HepG2 (cell line): ENCODE measurements around the gene MSI2. TPM values are rescaled to one million over a fixed set of nuclear protein-coding genes. Genes with fewer than 3 reads are reported as not detected.

ENCODE experiments used
- EZH2 ChIP-seq: conservative IDR thresholded peaks from 2 replicates; pipeline ENCODE4 v1.6.1; 2012; ENCODE audit warnings: mild to moderate bottlenecking, low read depth, low read length, moderate library complexity
- LCORL ChIP-seq, 2 experiments: fragments of 450-650 bp in 1 of 2; sonication (generic) in 1 of 2; formaldehyde crosslinking in 1 of 2; IDR thresholded peaks; 2 replicates each; pipeline versions ENCODE4 v1.5.0 to v1.6.1; 2017 to 2020; ENCODE audit warnings: antibody characterized with exemption in 1 of 2, missing genetic modification reagents in 1 of 2
- MNT ChIP-seq: fragments of 450-650 bp; IDR thresholded peaks from 2 replicates; pipeline ENCODE4 v1.6.1; 2016
- NFYC ChIP-seq: IDR thresholded peaks from 2 replicates; pipeline ENCODE4 v1.6.1; 2016; ENCODE audit warnings: missing genetic modification reagents, missing compliant biosample characterization
- PHB2 ChIP-seq: fragments of 450-650 bp; IDR thresholded peaks from 2 replicates; pipeline ENCODE4 v1.6.1; 2018; ENCODE audit not compliant: partially characterized antibody
- SALL1 ChIP-seq: sonication (generic); formaldehyde crosslinking; IDR thresholded peaks from 2 replicates; pipeline ENCODE4 v1.8.0; 2022; ENCODE audit warnings: mild to moderate bottlenecking, missing genetic modification reagents
- SP140L ChIP-seq: sonication (generic); formaldehyde crosslinking; IDR thresholded peaks from 2 replicates; pipeline ENCODE4 v1.4.0; 2020; ENCODE audit warnings: missing genetic modification reagents, borderline replicate concordance
- SRY ChIP-seq: sonication (generic); formaldehyde crosslinking; IDR thresholded peaks from 2 replicates; pipeline ENCODE4 v1.8.0; 2022; ENCODE audit warnings: mild to moderate bottlenecking, missing genetic modification reagents
- ZNF292 ChIP-seq: sonication (generic); formaldehyde crosslinking; IDR thresholded peaks from 2 replicates; pipeline ENCODE4 v1.8.1; 2022; ENCODE audit warnings: mild to moderate bottlenecking, low read depth, missing genetic modification reagents, borderline replicate concordance
- ZNF30 ChIP-seq: sonication (generic); formaldehyde crosslinking; IDR thresholded peaks from 2 replicates; pipeline ENCODE4 v1.5.0; 2020; ENCODE audit warnings: mild to moderate bottlenecking, missing genetic modification reagents
- ZNF432 ChIP-seq: sonication (generic); formaldehyde crosslinking; IDR thresholded peaks from 2 replicates; pipeline ENCODE4 v1.5.0; 2020; ENCODE audit warnings: missing genetic modification reagents, mild to moderate bottlenecking, borderline replicate concordance
- polyA plus RNA-seq, 8 experiments: library from polyadenylated mRNA; depleted of rRNA in 3 of 8; stranded (reverse) in 7 of 8; unstranded in 1 of 8; fragments of >200 nt; fragmentation: Illumina TruSeq in 4 of 8; extraction: Trizol in 4 of 8; gene quantifications; 2 replicates each; pipeline versions ENCODE4 v1.2.1 to v1.2.3, GENCODE V29; 2011 to 2016; ENCODE audit warnings: low read depth in 4 of 8, missing spikeins in 1 of 8, mixed read lengths in 1 of 8; ENCODE audit not compliant: insufficient read depth in 1 of 8
- total RNA-seq, 5 experiments: library from RNA; depleted of rRNA; stranded (reverse); fragments of >200 nt; fragmentation: Illumina TruSeq; extraction: Trizol; gene quantifications; 2 replicates each; pipeline ENCODE4 v1.2.3, GENCODE V29; 2016; ENCODE audit warnings: low read depth in 1 of 5
- TF ChIP-seq, protein P1 (sequence below): sonication (generic); formaldehyde crosslinking; IDR thresholded peaks from 2 replicates; pipeline ENCODE4 v1.5.1; 2020; ENCODE audit warnings: mild to moderate bottlenecking, missing genetic modification reagents, borderline replicate concordance
- TF ChIP-seq, protein P2 (sequence below): sonication (generic); formaldehyde crosslinking; IDR thresholded peaks from 2 replicates; pipeline ENCODE4 v1.4.0; 2020; ENCODE audit warnings: mild to moderate bottlenecking, missing genetic modification reagents
- TF ChIP-seq, protein P3 (sequence below): sonication (generic); IDR thresholded peaks from 2 replicates; pipeline ENCODE4 v1.6.1; 2016; ENCODE audit warnings: low read depth, borderline replicate concordance
- TF ChIP-seq, protein P4 (sequence below): sonication (generic); formaldehyde crosslinking; IDR thresholded peaks from 2 replicates; pipeline ENCODE4 v1.4.0; 2020; ENCODE audit warnings: missing genetic modification reagents, borderline replicate concordance

Gene MSI2
- total and polyA plus RNA-seq, 2 of the 13 experiments (the other 11 are each of a cell fraction or from before 2014, with no cell fraction given) = 77.5 to 78.4 TPM

DNA sequence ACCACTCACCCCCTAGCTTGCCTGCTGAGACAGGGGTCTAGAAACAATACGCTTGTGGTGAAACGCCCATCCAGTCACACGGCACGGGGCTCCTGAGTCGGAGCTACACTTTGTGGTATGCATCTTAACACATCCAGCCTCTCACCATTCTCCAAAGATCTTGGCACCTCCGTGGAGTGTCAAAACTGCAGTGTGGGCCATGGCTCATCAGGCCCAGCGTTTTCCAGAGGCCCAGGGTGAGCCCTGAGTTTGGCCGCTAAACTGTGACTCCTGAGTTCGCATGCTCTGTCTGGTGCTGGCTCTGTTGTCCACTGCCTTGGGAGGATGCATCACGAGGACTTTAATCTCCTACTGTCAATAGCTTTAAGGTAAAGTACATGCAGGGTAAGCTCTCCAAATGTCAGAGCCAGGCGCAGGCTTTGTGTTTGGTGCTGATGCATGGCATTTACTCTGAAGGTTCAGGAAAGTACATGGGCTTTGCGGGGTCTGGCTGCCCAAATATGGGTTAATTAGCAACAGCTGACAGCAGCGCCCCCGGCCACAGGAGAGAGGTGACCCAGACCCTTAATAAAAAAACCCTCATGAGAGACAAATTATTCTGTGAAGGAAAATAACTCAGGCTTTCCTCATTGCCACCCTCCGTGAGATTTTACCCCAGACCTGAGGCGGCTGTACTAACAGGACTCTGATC lies 370.3 kb downstream of the MSI2 start (continued):
- TF ChIP-seq, protein P1, sequence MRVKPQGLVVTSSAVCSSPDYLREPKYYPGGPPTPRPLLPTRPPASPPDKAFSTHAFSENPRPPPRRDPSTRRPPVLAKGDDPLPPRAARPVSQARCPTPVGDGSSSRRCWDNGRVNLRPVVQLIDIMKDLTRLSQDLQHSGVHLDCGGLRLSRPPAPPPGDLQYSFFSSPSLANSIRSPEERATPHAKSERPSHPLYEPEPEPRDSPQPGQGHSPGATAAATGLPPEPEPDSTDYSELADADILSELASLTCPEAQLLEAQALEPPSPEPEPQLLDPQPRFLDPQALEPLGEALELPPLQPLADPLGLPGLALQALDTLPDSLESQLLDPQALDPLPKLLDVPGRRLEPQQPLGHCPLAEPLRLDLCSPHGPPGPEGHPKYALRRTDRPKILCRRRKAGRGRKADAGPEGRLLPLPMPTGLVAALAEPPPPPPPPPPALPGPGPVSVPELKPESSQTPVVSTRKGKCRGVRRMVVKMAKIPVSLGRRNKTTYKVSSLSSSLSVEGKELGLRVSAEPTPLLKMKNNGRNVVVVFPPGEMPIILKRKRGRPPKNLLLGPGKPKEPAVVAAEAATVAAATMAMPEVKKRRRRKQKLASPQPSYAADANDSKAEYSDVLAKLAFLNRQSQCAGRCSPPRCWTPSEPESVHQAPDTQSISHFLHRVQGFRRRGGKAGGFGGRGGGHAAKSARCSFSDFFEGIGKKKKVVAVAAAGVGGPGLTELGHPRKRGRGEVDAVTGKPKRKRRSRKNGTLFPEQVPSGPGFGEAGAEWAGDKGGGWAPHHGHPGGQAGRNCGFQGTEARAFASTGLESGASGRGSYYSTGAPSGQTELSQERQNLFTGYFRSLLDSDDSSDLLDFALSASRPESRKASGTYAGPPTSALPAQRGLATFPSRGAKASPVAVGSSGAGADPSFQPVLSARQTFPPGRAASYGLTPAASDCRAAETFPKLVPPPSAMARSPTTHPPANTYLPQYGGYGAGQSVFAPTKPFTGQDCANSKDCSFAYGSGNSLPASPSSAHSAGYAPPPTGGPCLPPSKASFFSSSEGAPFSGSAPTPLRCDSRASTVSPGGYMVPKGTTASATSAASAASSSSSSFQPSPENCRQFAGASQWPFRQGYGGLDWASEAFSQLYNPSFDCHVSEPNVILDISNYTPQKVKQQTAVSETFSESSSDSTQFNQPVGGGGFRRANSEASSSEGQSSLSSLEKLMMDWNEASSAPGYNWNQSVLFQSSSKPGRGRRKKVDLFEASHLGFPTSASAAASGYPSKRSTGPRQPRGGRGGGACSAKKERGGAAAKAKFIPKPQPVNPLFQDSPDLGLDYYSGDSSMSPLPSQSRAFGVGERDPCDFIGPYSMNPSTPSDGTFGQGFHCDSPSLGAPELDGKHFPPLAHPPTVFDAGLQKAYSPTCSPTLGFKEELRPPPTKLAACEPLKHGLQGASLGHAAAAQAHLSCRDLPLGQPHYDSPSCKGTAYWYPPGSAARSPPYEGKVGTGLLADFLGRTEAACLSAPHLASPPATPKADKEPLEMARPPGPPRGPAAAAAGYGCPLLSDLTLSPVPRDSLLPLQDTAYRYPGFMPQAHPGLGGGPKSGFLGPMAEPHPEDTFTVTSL (CRISPR knock-in tag) = no peak
- TF ChIP-seq, protein P2, sequence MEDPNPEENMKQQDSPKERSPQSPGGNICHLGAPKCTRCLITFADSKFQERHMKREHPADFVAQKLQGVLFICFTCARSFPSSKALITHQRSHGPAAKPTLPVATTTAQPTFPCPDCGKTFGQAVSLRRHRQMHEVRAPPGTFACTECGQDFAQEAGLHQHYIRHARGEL (CRISPR knock-in tag) = no peak
- TF ChIP-seq LCORL (IDR thresholded peaks at IDR 0.05) (no peak), LCORL (CRISPR knock-in tag; IDR thresholded peaks at IDR 0.05) (no peak), PHB2 (no peak), ZNF30 (no peak), SP140L (CRISPR knock-in tag) (no peak), NFYC (CRISPR knock-in tag) (no peak), SALL1 (CRISPR knock-in tag) (0 out of 2 replicates have a peak, but pooled peaks have one; percentile 13), ZNF292 (peak; percentile 52; the same call in 1 of the 2 replicates), MNT (no peak), ZNF432 (CRISPR knock-in tag) (no peak), EZH2 (no peak), SRY (no peak)
- TF ChIP-seq, protein P3, sequence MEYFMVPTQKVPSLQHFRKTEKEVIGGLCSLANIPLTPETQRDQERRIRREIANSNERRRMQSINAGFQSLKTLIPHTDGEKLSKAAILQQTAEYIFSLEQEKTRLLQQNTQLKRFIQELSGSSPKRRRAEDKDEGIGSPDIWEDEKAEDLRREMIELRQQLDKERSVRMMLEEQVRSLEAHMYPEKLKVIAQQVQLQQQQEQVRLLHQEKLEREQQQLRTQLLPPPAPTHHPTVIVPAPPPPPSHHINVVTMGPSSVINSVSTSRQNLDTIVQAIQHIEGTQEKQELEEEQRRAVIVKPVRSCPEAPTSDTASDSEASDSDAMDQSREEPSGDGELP = no peak
- TF ChIP-seq, protein P4, sequence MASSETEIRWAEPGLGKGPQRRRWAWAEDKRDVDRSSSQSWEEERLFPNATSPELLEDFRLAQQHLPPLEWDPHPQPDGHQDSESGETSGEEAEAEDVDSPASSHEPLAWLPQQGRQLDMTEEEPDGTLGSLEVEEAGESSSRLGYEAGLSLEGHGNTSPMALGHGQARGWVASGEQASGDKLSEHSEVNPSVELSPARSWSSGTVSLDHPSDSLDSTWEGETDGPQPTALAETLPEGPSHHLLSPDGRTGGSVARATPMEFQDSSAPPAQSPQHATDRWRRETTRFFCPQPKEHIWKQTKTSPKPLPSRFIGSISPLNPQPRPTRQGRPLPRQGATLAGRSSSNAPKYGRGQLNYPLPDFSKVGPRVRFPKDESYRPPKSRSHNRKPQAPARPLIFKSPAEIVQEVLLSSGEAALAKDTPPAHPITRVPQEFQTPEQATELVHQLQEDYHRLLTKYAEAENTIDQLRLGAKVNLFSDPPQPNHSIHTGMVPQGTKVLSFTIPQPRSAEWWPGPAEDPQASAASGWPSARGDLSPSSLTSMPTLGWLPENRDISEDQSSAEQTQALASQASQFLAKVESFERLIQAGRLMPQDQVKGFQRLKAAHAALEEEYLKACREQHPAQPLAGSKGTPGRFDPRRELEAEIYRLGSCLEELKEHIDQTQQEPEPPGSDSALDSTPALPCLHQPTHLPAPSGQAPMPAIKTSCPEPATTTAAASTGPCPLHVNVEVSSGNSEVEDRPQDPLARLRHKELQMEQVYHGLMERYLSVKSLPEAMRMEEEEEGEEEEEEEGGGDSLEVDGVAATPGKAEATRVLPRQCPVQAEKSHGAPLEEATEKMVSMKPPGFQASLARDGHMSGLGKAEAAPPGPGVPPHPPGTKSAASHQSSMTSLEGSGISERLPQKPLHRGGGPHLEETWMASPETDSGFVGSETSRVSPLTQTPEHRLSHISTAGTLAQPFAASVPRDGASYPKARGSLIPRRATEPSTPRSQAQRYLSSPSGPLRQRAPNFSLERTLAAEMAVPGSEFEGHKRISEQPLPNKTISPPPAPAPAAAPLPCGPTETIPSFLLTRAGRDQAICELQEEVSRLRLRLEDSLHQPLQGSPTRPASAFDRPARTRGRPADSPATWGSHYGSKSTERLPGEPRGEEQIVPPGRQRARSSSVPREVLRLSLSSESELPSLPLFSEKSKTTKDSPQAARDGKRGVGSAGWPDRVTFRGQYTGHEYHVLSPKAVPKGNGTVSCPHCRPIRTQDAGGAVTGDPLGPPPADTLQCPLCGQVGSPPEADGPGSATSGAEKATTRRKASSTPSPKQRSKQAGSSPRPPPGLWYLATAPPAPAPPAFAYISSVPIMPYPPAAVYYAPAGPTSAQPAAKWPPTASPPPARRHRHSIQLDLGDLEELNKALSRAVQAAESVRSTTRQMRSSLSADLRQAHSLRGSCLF = no peak
